Naive thymus-derived CD4-positive, alpha-beta T cell (primary cell): ENCODE results near the gene ERC1. TPM values are rescaled to one million over a fixed set of nuclear protein-coding genes. Genes with fewer than 3 reads are reported as not detected.

Source experiments
- ATAC-seq: fragments of 150-1000 bp; cut with Tn5 transposase; 2 replicates; pipeline ENCODE4 v1.10.0; 2021; ENCODE audit warnings: mild to moderate bottlenecking, moderate library complexity
- CTCF ChIA-PET: fragments of 350-600 bp; sonication (Branson Sonifier 250); formaldehyde crosslinking; loops from one replicate; lab custom pipeline; 2021; ENCODE audit warnings: antibody characterized with exemption; lab: Charles Lee
- POLR2A ChIA-PET: fragments of 350-600 bp; sonication (Branson Sonifier 250); formaldehyde crosslinking; loops from one replicate; lab custom pipeline; 2021; ENCODE audit warnings: antibody characterized with exemption, inconsistent platforms; lab: Charles Lee
- DNase-seq, 9 donors: peaks; one replicate each; pipeline versions ENCODE4 v3.0.0 to v3.0.0-alpha.2; 2020 to 2022; ENCODE audit warnings: mixed read lengths in 1 of 9
- H3K27ac ChIP-seq: one replicate; pipeline ENCODE4 v1.7.0; 2013; ENCODE audit warnings: mild to moderate bottlenecking, low read depth, low read length, moderate library complexity
- H3K27me3 ChIP-seq, 2 donors: one replicate each; pipeline ENCODE4 v1.7.0; 2013; ENCODE audit warnings: low read length in 2 of 2, mild to moderate bottlenecking in 2 of 2, moderate library complexity in 2 of 2; ENCODE audit not compliant: control insufficient read depth in 2 of 2, insufficient read depth in 2 of 2
- H3K36me3 ChIP-seq, 3 experiments: 1 replicate in 2 of 3; 2 replicates in 1 of 3; pipeline ENCODE4 v1.7.0; 2013; ENCODE audit warnings: low read length in 3 of 3, mild to moderate bottlenecking in 3 of 3, moderate library complexity in 1 of 3; ENCODE audit not compliant: insufficient read depth in 3 of 3, control insufficient read depth in 2 of 3
- H3K4me1 ChIP-seq, 2 donors: one replicate each; pipeline ENCODE4 v1.7.0; 2013; ENCODE audit warnings: low read length in 2 of 2, mild to moderate bottlenecking in 2 of 2, moderate library complexity in 1 of 2; ENCODE audit not compliant: control insufficient read depth in 2 of 2, insufficient read depth in 2 of 2
- H3K4me3 ChIP-seq: 2 replicates; pipeline ENCODE4 v1.7.0; 2013; ENCODE audit warnings: mild to moderate bottlenecking, low read length
- H3K9me3 ChIP-seq, 3 experiments: 1 replicate in 2 of 3; 2 replicates in 1 of 3; pipeline ENCODE4 v1.7.0; 2013; ENCODE audit warnings: low read length in 3 of 3; ENCODE audit not compliant: control insufficient read depth in 2 of 3
- H3K27ac Mint-ChIP-seq, 9 donors: one replicate each; pipeline ENCODE4 v1.8.0; 2020 to 2022; ENCODE audit warnings: mixed read lengths in 9 of 9, mild to moderate bottlenecking in 8 of 9, moderate library complexity in 5 of 9, inconsistent platforms in 2 of 9
- H3K27me3 Mint-ChIP-seq, 5 donors: one replicate each; pipeline ENCODE4 v1.8.0; 2021 to 2022; ENCODE audit warnings: mixed read lengths in 5 of 5, mild to moderate bottlenecking in 1 of 5
- H3K36me3 Mint-ChIP-seq, 5 donors: one replicate each; pipeline ENCODE4 v1.8.0; 2020 to 2022; ENCODE audit warnings: mixed read lengths in 5 of 5, mild to moderate bottlenecking in 3 of 5, inconsistent platforms in 1 of 5
- H3K4me1 Mint-ChIP-seq, 7 donors: one replicate each; pipeline ENCODE4 v1.8.0; 2020 to 2022; ENCODE audit warnings: mixed read lengths in 7 of 7, mild to moderate bottlenecking in 3 of 7, inconsistent platforms in 1 of 7
- H3K4me3 Mint-ChIP-seq, 10 donors: one replicate each; pipeline ENCODE4 v1.8.0; 2020 to 2022; ENCODE audit warnings: mild to moderate bottlenecking in 10 of 10, mixed read lengths in 10 of 10, moderate library complexity in 6 of 10, inconsistent platforms in 2 of 10
- H3K9me3 Mint-ChIP-seq, 11 donors: one replicate each; pipeline ENCODE4 v1.8.0; 2020 to 2022; ENCODE audit warnings: mixed read lengths in 11 of 11, mild to moderate bottlenecking in 4 of 11, inconsistent platforms in 1 of 11, moderate library complexity in 1 of 11
- intact Hi-C, 2 donors: fragments of 100-400 bp; cut with micrococcal nuclease; formaldehyde crosslinking; loops; one replicate each; pipeline ENCODE4 v1.15.1; 2023
- polyA plus RNA-seq, 2 donors: library from polyadenylated mRNA; unstranded; fragments of 300-500 nt; fragmentation: Illumina TruSeq; gene quantifications; one replicate each; pipeline ENCODE4 v1.2.3, GENCODE V29; 2021
- total RNA-seq, 6 experiments: library from RNA in 5 of 6; stranded (reverse) in 5 of 6; gene quantifications; 1 replicate in 5 of 6; 2 replicates in 1 of 6; pipeline ENCODE4 v1.2.3 and lab custom pipeline; 2021 to 2026

Gene ERC1
- total and polyA plus RNA-seq, 7 experiments from 2014 or later = 15.9 to 62.0 (median 51.5) TPM

GRCh38 chr12:1445807-1446206, 454.8 kb downstream of the ERC1 start:
- POLR2A ChIA-PET = no interaction called here
- Histone ChIP-seq H3K36me3 (peaks cover 0 to 26% (median 0%) of the 10 kb centered on the region in 3 experiments), H3K27ac (no peak overlapping the region), H3K9me3 (no peaks in the 10 kb centered on the region), H3K4me1 (no peaks in the 10 kb centered on the region), H3K27me3 (no peaks in the 10 kb centered on the region), H3K4me3 (no peak overlapping the region)
- no peaks in the 10 kb centered on the region for H3K9me3 Mint-ChIP-seq
- no peak for DNase-seq
- no peaks in the 10 kb centered on the region for H3K4me1 Mint-ChIP-seq
- no peaks in the 10 kb centered on the region for H3K27me3 Mint-ChIP-seq
- intact Hi-C loops = no loop called here
- H3K4me3 Mint-ChIP-seq = no peak overlapping the region
- no peak for ATAC-seq
- H3K36me3 Mint-ChIP-seq = peaks cover 11 to 69% (median 50%) of the 10 kb centered on the region in 5 donors
- CTCF ChIA-PET = no interaction called here
- H3K27ac Mint-ChIP-seq = no peak overlapping the region

GRCh38 chr12:1448336-1448735, 457.3 kb downstream of the ERC1 start:
- POLR2A ChIA-PET = no interaction called here
- Mint-ChIP-seq H3K27me3 (no peaks in the 10 kb centered on the region), H3K27ac (no peak overlapping the region), H3K9me3 (peaks cover 0 to 4% (median 0%) of the 10 kb centered on the region in 11 donors), H3K4me1 (peaks cover 0 to 2% (median 0%) of the 10 kb centered on the region in 7 donors), H3K36me3 (peaks cover 12 to 78% (median 67%) of the 10 kb centered on the region in 5 donors), H3K4me3 (no peak overlapping the region)
- Histone ChIP-seq H3K4me1 (no peaks in the 10 kb centered on the region), H3K4me3 (no peak overlapping the region), H3K36me3 (peaks cover 0 to 29% (median 0%) of the 10 kb centered on the region in 3 experiments), H3K27ac (no peak overlapping the region), H3K27me3 (no peaks in the 10 kb centered on the region), H3K9me3 (no peaks in the 10 kb centered on the region)
- ATAC-seq = no peak
- CTCF ChIA-PET = interaction anchor here (0.6 kb wide), 1 partner anchor 187 kb away, joined by 3 read pairs; no protein-coding TSS in a partner anchor
- DNase-seq = no peak
- intact Hi-C loops = no loop called here

DNA sequence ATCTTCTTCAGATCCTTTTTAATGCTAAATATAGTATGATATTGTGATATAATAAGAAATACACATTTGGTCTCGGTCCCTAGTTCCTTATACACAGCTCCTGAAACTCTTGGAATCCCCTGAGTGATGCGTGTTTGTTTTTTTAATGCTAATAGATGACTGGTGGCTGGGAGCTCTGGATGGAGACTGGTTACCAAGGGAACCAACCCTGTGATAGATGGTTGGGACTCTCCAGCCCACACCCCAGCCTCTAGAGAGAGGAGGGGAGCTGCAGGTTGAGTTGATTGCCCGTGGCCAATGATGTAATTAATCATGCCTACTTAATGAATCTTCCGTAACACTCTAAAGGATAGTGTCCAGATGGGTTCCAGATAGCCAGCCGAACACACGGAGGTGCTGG, 462.8 kb downstream of the ERC1 start:
- Mint-ChIP-seq H3K27ac (no peak overlapping the region), H3K9me3 (peaks cover 0 to 4% (median 0%) of the 10 kb centered on the region in 11 donors), H3K4me3 (no peak overlapping the region), H3K4me1 (peaks cover 0 to 4% (median 0%) of the 10 kb centered on the region in 7 donors), H3K36me3 (peaks cover 4 to 62% (median 40%) of the 10 kb centered on the region in 5 donors), H3K27me3 (no peaks in the 10 kb centered on the region)
- H3K4me3 ChIP-seq = no peak overlapping the region
- no peaks in the 10 kb centered on the region for H3K9me3 ChIP-seq
- DNase-seq = no peak
- intact Hi-C loops = no loop called here
- no peak overlapping the region for H3K27ac ChIP-seq
- no peaks in the 10 kb centered on the region for H3K4me1 ChIP-seq
- POLR2A ChIA-PET = no interaction called here
- ATAC-seq = no peak
- CTCF ChIA-PET = no interaction called here
- peaks cover 0 to 9% (median 0%) of the 10 kb centered on the region in 3 experiments for H3K36me3 ChIP-seq
- no peaks in the 10 kb centered on the region for H3K27me3 ChIP-seq

- no peaks in the 10 kb centered on the region for H3K9me3 ChIP-seq
- CTCF ChIA-PET = interaction anchor here (1.3 kb wide), 1 partner anchor 338 kb away, joined by 5 read pairs; no protein-coding TSS in a partner anchor
- H3K4me1 ChIP-seq = no peaks in the 10 kb centered on the region
- H3K36me3 Mint-ChIP-seq = peaks cover 4 to 48% (median 18%) of the 10 kb centered on the region in 5 donors
- H3K4me3 ChIP-seq = no peak overlapping the region
- ATAC-seq (no peak), DNase-seq (no peak)
- H3K27me3 Mint-ChIP-seq = no peaks in the 10 kb centered on the region
- H3K36me3 ChIP-seq = peaks cover 0 to 9% (median 0%) of the 10 kb centered on the region in 3 experiments
- H3K27me3 ChIP-seq = no peaks in the 10 kb centered on the region
- no peak overlapping the region for H3K4me3 Mint-ChIP-seq
- H3K4me1 Mint-ChIP-seq = peaks cover 0 to 5% (median 0%) of the 10 kb centered on the region in 7 donors
- H3K27ac Mint-ChIP-seq = no peak overlapping the region
- H3K9me3 Mint-ChIP-seq = peaks cover 0 to 4% (median 0%) of the 10 kb centered on the region in 11 donors
- intact Hi-C loops = no loop called here
- no peak overlapping the region for H3K27ac ChIP-seq
- POLR2A ChIA-PET = no interaction called here
Observed at GRCh38 chr12:1456885-1457284, 465.9 kb downstream of the ERC1 start.

DNA sequence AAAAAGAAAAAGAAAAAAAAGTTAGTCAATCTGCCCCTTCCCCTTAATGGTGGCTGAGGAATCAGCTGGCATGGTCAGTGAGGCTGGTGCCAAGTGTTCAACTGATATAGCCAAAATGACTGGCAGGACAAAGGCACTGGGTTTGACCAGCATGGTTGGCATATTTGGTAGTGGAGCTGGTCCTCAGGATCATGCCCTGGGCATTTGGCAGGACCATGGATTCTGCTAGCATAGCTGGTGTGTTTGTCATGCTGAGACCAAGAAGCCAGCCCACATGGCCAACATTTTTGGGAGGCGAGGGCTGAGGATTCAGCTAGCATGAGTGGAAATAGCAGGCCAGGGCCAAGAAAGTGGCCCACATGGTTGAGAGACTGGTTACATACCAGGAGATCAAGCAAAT, 466.9 kb downstream of the ERC1 start:
- Histone ChIP-seq H3K9me3 (no peaks in the 10 kb centered on the region), H3K4me1 (no peaks in the 10 kb centered on the region), H3K36me3 (peaks cover 0 to 6% (median 0%) of the 10 kb centered on the region in 3 experiments), H3K4me3 (no peak overlapping the region), H3K27me3 (no peaks in the 10 kb centered on the region), H3K27ac (no peak overlapping the region)
- POLR2A ChIA-PET = interaction anchor here (1.1 kb wide), 1 partner anchor 11 kb away, joined by 3 read pairs; no protein-coding TSS in a partner anchor
- Mint-ChIP-seq H3K27me3 (no peaks in the 10 kb centered on the region), H3K27ac (no peak overlapping the region), H3K4me1 (peaks cover 0 to 5% (median 0%) of the 10 kb centered on the region in 7 donors), H3K4me3 (no peak overlapping the region), H3K36me3 (peaks cover 0 to 41% (median 12%) of the 10 kb centered on the region in 5 donors), H3K9me3 (peaks cover 0 to 2% (median 0%) of the 10 kb centered on the region in 11 donors)
- CTCF ChIA-PET = interaction anchor here (0.6 kb wide), 1 partner anchor 79 kb away, joined by 4 read pairs; no protein-coding TSS in a partner anchor
- intact Hi-C loops = no loop called here
- no peak for ATAC-seq
- DNase-seq = no peak

DNA sequence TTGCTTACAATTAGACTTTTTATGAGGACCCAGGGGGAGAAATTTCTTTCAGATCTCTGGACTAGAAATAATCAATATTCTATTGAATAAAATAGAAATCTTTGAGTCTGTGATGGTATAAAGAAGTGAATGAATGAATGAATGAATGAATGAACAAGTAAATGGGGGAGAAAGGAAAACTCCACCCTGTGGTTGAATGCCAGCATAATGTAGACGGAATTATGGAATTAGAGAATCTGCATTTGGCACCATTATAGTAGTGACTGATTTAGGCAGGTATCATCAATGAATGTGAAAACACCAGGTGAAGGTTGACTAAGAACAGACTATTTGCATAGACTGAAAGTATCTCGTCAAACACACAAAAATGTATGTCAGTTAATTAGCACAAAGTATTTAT, 468.3 kb downstream of the ERC1 start:
- ATAC-seq (no peak), DNase-seq (no peak)
- ChIA-PET POLR2A (interaction anchor here (0.7 to 1.1 kb wide), 2 partner anchors 10 to 228 kb away, joined by 3 read pairs; no protein-coding TSS in a partner anchor), CTCF (no interaction called here)
- H3K27ac ChIP-seq = no peak overlapping the region
- H3K9me3 Mint-ChIP-seq = peaks cover 0 to 4% (median 0%) of the 10 kb centered on the region in 11 donors
- no peak overlapping the region for H3K4me3 ChIP-seq
- intact Hi-C loops = no loop called here
- no peak overlapping the region for H3K27ac Mint-ChIP-seq
- no peaks in the 10 kb centered on the region for H3K4me1 ChIP-seq
- H3K4me3 Mint-ChIP-seq = no peak overlapping the region
- no peaks in the 10 kb centered on the region for H3K27me3 ChIP-seq
- H3K27me3 Mint-ChIP-seq = no peaks in the 10 kb centered on the region
- peaks cover 4 to 40% (median 18%) of the 10 kb centered on the region in 5 donors for H3K36me3 Mint-ChIP-seq
- H3K36me3 ChIP-seq = peaks cover 0 to 5% (median 0%) of the 10 kb centered on the region in 3 experiments
- peaks cover 0 to 5% (median 0%) of the 10 kb centered on the region in 7 donors for H3K4me1 Mint-ChIP-seq
- H3K9me3 ChIP-seq = no peaks in the 10 kb centered on the region
